GM19455 (cell line): ENCODE data around the gene PCDH9.
"Not testable (repeated sequence)": the region's sequence is repeated elsewhere in the genome, so short reads cannot be mapped to it uniquely, and the experiment has no call there.

Source experiments
- ATAC-seq: cut with Tn5 transposase; IDR thresholded peaks from one replicate; pipeline ENCODE4 v1.9.1; 2021; ENCODE audit not compliant: unreplicated experiment

Gene PCDH9

GRCh38 chr13:66803808-66804456, 426.2 kb downstream of the PCDH9 start:
- ATAC-seq = no peak

- no peak for ATAC-seq
Measured at GRCh38 chr13:66803013-66803807, 426.9 kb downstream of the PCDH9 start.

GRCh38 chr13:66795636-66796035, 434.5 kb downstream of the PCDH9 start:
- ATAC-seq = no peak

DNA sequence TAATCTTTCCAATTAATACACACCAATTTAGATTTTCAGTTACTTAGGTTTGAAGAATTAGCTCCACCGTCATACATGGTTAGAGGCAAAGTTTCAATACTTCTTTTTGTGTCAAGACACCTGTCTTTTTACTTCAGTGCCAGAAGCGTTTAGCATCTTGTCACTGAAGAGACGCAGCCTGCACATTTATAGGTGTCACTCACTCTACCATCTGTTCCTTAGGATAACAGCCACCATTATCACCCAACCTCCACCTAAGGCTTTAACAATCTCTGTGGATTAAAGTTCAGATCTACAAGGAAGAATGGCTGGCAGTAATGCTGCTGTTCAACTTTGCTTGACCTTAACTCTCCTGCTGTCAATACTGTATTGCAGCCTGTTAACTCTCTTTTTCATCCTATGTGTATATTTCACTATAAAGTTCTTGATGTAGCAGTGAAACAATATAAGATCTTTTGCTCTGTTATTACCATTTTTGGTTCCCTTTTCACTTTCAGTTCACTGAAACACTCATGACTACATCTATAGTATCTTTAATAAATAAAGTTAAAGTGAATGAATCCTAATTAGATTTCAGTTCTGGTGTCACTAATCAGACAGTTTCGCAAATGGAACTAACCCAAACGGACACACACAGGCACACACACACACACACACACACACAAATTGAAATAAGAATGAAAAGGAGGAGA, 435.6 kb downstream of the PCDH9 start:
- ATAC-seq = no peak

DNA sequence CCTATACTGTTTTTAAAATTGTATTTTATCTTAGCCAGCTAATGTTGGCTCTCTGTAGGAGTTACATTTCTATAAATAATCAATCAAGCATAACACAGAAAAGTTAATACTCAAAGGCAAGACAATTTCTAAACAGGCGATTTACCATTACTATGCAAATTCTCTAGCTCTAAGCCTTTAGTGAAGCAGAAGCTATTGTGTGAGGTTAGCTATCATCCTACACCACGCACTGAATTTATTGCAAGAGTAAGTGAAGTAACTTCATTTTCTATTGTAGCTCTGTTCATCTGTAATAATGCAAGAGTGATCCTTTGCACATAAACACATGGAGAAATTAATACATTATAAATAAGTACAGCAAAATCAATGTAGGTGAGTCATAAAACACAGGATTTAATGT, 439.3 kb downstream of the PCDH9 start:
- ATAC-seq = no peak

DNA sequence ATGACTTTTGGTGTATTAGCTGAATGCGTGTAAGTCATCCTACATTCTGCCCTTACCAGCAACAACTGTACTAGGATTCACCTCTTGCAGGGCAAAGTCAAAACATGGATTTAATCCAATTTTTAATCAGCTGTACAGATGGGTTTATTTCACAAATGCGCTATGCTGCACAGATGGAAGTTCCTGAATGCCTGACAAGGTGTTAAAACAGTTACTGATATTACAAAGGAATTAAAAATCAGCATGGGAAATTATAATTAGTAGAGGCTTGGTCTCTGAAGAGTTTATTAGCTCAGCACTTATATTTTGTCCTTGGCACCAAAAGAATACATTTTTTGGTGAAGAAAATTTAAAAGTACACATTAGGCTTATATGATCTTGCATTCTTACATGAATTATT, 448.9 kb downstream of the PCDH9 start:
- no peak for ATAC-seq

- no peak for ATAC-seq
Measured at GRCh38 chr13:66780814-66781213, 449.3 kb downstream of the PCDH9 start.

GRCh38 chr13:66778461-66778860, 451.7 kb downstream of the PCDH9 start:
- ATAC-seq = no peak

- no peak for ATAC-seq
Measured at GRCh38 chr13:66775196-66775595, 454.9 kb downstream of the PCDH9 start.

DNA sequence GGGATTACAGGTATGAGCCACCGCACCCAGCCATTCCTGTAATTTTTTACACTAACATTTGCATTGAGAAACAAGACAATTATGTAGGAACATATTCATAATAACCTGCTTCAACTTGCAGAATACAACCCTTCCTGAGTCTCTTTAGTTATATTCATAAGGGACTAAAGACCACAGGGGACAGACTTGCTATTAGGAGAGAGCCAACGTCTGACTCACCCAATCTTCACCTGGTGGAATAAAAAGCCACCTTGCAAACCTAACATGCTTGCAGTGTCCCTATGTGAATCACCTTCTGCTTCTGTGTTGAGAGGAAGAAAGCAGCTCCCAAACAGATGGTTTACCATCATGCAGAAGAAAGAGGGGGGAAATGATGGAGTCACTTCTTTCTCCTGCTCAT, 456.1 kb downstream of the PCDH9 start:
- no peak for ATAC-seq

DNA sequence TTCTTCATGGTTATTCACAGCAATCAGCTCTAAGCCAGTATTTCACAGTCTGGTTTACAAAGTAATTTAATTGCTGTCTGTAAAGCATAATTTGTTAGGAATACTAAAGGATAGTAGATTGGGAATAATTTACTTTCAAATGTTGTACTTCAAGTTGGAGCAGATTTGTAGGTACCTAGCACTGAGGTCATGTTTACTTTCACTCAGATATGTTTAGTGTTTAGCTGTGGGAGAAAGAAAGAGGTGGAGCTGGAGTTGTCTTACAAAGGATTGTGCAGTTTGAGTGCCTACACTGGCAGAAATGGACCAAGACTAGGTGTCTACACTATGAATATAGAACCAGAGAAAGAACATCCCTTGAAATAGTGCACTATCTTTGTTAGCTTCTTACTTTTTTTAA, 464.6 kb downstream of the PCDH9 start:
- ATAC-seq = no peak

DNA sequence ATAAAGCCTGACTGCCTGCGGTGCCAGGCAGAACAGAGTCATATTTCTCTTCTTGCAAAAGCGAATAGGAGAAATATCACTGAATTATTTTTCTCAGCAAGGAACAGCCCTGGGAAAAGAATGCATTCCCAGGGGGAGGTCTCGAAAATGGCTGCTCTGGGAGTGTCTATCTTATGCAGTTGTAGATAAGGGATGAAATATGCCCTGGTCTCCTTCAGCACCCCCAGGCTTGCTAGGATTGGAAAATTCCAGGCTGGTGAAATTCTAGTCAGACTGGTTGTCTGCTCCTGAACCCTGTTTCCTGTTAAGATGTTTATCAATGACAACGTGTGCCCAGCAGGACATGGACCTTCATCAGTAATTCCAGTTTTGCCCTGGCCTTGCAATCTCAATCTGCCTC, 469.5 kb downstream of the PCDH9 start:
- not testable (repeated sequence) for ATAC-seq

DNA sequence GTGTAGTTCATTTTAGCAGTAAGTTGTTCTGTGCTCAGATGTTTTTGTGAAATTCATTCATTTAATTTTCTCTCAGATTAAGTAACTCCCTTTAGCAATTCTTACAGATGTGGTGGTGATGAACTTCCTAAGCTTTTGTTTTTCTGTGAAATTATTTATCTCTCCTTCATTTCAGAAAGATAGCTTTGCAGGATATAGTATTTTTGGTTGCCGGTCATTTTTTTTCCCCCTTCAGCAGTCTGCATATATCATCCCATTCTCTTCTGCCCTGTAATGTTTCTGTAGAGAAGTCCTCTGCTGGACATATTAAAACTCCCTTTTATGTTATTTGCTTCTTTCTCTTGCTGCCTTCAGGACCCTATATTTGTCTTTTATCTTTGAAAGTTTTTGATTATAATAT, 470.2 kb downstream of the PCDH9 start:
- ATAC-seq = no peak

- no peak for ATAC-seq
Measured at GRCh38 chr13:66751691-66752090, 478.4 kb downstream of the PCDH9 start.

DNA sequence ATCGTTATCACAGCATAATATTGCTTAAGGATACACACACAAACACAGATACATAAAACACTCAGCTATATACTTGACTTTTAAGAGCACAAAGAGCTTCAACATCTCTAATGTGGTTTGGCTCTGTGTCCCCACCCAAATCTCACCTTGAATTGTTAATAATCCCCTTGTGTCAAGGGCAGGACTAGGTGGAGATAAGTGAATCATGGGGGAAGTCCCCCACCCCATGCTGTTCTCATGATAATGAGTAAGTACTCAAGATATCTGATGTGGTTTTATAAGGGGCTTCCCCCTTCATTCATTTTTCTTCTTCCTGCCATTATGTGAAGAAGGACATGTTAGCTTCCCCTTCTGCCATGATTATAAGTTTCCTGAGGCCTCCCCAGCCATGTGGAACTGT, 481.4 kb downstream of the PCDH9 start:
- no peak for ATAC-seq

DNA sequence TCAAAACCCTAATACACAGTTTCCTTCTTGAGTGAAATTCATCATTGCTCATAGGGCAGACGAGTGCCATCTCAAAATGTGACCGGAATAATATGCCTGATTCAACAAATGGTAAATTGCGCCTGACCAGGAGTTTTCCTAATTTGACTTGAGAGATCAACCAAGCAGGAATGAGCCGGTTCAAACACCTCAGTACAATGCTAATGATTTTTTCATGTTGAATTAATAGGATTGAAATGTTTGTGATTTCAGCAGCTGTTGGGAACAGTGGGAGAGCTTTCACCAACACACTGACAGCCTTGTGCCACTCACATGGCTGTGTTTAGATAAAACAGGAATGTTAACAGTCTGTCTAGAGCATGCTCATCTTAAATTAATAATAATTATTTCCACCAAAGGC, 484.8 kb downstream of the PCDH9 start:
- no peak for ATAC-seq

DNA sequence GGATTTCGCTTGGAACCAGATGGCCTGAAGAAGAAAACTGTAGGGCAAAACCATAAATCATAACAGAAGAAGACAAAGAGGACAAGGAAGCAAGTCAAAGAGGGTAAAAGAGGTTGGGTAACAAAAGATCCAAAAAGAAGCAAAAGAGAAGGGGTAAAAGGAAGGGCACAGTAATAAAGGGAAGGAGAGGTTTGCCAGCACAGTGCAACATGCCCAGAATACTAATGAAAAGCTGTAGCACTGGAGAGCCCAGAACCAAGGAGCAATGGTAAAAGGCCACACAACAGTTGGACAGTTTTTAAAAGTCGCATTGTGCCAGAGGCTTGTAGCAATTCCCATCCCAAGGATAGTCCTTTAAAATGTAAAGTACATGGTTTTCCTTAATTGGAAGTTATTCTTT, 506.6 kb downstream of the PCDH9 start:
- ATAC-seq = no peak

DNA sequence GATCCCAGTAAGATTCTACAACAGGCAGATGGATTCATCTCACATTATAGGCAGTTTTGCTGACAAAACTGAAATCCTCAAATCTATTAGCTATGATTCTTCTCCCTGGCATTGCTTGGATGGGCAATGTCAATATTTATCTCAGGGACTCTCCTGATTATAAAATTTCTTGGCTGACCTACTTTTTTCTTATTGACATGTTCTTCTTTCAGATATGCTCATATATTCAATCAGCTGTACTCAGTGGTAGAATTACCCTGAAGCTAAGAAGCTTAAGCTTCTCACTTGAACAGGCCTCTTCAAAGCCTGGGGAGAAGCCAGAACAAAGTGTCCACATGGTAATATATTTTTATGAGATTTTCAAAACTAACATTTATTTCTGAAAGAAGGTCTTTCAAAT, 513.6 kb downstream of the PCDH9 start:
- no peak for ATAC-seq

GRCh38 chr13:66714795-66715194, 515.3 kb downstream of the PCDH9 start:
- ATAC-seq = no peak

DNA sequence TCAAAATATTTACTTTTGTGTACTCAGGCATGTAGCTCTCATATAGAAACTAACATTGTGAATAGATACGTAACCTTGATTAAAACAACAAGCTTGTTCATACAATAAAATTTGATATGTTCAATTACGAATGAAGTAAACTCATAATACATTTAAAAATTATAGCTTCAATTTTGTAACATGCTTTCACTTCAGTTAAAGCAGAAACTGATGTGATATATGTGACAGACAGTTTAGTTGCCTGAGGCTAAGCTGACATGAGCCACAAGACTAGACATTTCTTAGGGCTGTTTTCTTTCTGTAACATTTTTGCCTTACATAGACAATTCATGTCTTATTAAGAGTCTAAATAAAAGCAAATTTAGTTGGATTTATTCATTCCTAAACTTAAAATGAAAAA, 526.0 kb downstream of the PCDH9 start:
- no peak for ATAC-seq

DNA sequence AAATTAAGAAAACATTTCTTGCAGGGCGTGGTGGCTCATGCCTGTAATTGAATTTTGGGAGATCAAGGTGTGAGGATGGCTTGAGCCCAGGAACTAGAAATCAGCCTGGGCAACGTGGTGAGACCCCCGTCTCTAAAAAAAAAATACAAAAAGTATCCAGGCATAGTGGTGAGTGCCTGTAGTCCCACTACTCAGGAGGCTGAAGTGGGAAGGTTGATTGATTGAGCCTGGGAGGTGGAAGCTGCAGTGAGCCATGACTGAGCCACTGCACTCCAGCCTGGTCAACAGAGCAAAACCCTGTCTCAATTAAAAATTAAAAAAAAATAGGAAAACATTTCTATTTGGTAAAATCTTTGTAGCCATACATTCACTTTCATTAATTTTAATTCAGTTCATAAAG, 526.5 kb downstream of the PCDH9 start:
- ATAC-seq = no peak

- no peak for ATAC-seq
Measured at GRCh38 chr13:66700117-66700601, 530.0 kb downstream of the PCDH9 start.
